GM12878 (cell line): Measurements from ENCODE around the gene NFATC2. TPM values are rescaled to one million over a fixed set of nuclear protein-coding genes. Genes with fewer than 3 reads are reported as not detected.

Source experiments
- ATAC-seq: fragments of 200-7000 bp; cut with Tn5 transposase; 3 replicates; pipeline ENCODE4 v1.9.1; 2020; ENCODE audit warnings: mild to moderate bottlenecking, moderate library complexity
- BruUV-seq: library from RNA; stranded (reverse); fragments of 400-500 nt; replicated peaks from 2 replicates; lab custom pipeline; 2021; lab: Mats Ljungman, UMichigan
- CTCF ChIA-PET: fragments of 300-600 bp; sonication (Branson Sonifier 250); formaldehyde crosslinking; extraction: SDS; loops from one replicate; lab custom pipeline; 2021; ENCODE audit warnings: inconsistent platforms; lab: Yijun Ruan, JAX
- POLR2A ChIA-PET: fragments of 350-600 bp; formaldehyde crosslinking; extraction: SDS; loops from one replicate; lab custom pipeline; 2021; ENCODE audit warnings: inconsistent platforms; lab: Charles Lee
- RAD21 ChIA-PET: fragments of 300-600 bp; sonication (Branson Sonifier 250); formaldehyde crosslinking; loops from one replicate; lab custom pipeline; 2023; ENCODE audit warnings: antibody characterized with exemption; ENCODE audit not compliant: unreplicated experiment; lab: Charles Lee
- SMC1A ChIA-PET: fragments of 300-600 bp; sonication (Branson Sonifier 250); formaldehyde crosslinking; loops from one replicate; lab custom pipeline; 2023; ENCODE audit not compliant: unreplicated experiment, uncharacterized antibody; lab: Charles Lee
- DNase-seq: peaks from one replicate; pipeline ENCODE4 v3.0.0-alpha.2; 2011; ENCODE audit warnings: low read depth, low spot score
- FAIRE-seq: peaks from 3 replicates; lab custom pipeline; 2011; peaks lifted over from hg19 to GRCh38; lab: Jason Lieb, UNC
- H2AFZ ChIP-seq: 2 replicates; pipeline ENCODE4 v1.6.0; 2011; ENCODE audit warnings: low read depth, low read length, control low read depth; ENCODE audit not compliant: control insufficient read depth
- H3K27ac ChIP-seq: 2 replicates; pipeline ENCODE4 v1.5.1; 2011; ENCODE audit warnings: control low read depth; ENCODE audit not compliant: control insufficient read depth, insufficient read depth
- H3K27me3 ChIP-seq, 2 experiments: replicated peaks in 1 of 2; 2 replicates each; pipeline versions ENCODE4 v1.6.0 to v1.6.1; 2011; ENCODE audit warnings: low read length in 1 of 2; ENCODE audit not compliant: control insufficient read depth in 2 of 2, insufficient read depth in 2 of 2
- H3K36me3 ChIP-seq, 2 experiments: 2 replicates each; pipeline ENCODE4 v1.5.1; 2011; ENCODE audit warnings: low read length in 1 of 2; ENCODE audit not compliant: control insufficient read depth in 2 of 2, insufficient read depth in 2 of 2
- H3K4me1 ChIP-seq: 2 replicates; pipeline ENCODE4 v1.6.1; 2011; ENCODE audit warnings: mild to moderate bottlenecking, low read length, moderate library complexity, mixed read lengths; ENCODE audit not compliant: control insufficient read depth, insufficient read depth
- H3K4me2 ChIP-seq: 2 replicates; pipeline ENCODE4 v1.6.0; 2011; ENCODE audit warnings: control low read depth; ENCODE audit not compliant: control insufficient read depth, insufficient read depth
- H3K4me3 ChIP-seq: fragments of 200-600 bp; sonication (generic); 2 replicates; pipeline ENCODE4 v1.5.1; 2016
- H3K79me2 ChIP-seq: 2 replicates; pipeline ENCODE4 v1.6.0; 2011; ENCODE audit warnings: low read length; ENCODE audit not compliant: control insufficient read depth, insufficient read depth
- H3K9ac ChIP-seq: 2 replicates; pipeline ENCODE4 v1.8.0; 2011; ENCODE audit warnings: low read length, control low read depth, mixed read lengths; ENCODE audit not compliant: control insufficient read depth, insufficient read depth
- H3K9me3 ChIP-seq: replicated peaks from 3 replicates; pipeline ENCODE4 v1.5.1; 2011; ENCODE audit warnings: mild to moderate bottlenecking, low read length; ENCODE audit not compliant: control insufficient read depth, insufficient read depth
- H4K20me1 ChIP-seq: 2 replicates; pipeline ENCODE4 v1.6.0; 2011; ENCODE audit not compliant: control insufficient read depth, insufficient read depth
- BHLHE40 ChIP-seq, 2 experiments: fragments of 450-650 bp in 1 of 2; IDR thresholded peaks; 2 replicates each; pipeline ENCODE4 v1.6.1; 2011 to 2017; ENCODE audit warnings: low read depth in 2 of 2, borderline replicate concordance in 1 of 2, improper control_type of control experiment in 1 of 2, low read length in 1 of 2, mild to moderate bottlenecking in 1 of 2
- HDAC6 ChIP-seq: fragments of 200-600 bp; sonication (generic); IDR thresholded peaks from one replicate; pipeline ENCODE4 v1.8.0; 2017; ENCODE audit warnings: antibody characterized with exemption; ENCODE audit not compliant: unreplicated experiment
- MTA3 ChIP-seq: IDR thresholded peaks from 2 replicates; pipeline ENCODE4 v1.6.1; 2012; ENCODE audit warnings: low read length, inconsistent platforms, borderline replicate concordance
- NR2C1 ChIP-seq: fragments of 450-650 bp; IDR thresholded peaks from 2 replicates; pipeline ENCODE4 v1.6.1; 2017; ENCODE audit warnings: antibody characterized with exemption, mild to moderate bottlenecking, moderate library complexity
- YY1 ChIP-seq: IDR thresholded peaks from 2 replicates; pipeline ENCODE4 v1.6.1; 2011; ENCODE audit warnings: low read depth, mild to moderate bottlenecking, low read length
- ZNF24 ChIP-seq: fragments of 450-650 bp; IDR thresholded peaks from 2 replicates; pipeline ENCODE4 v1.6.1; 2017; ENCODE audit warnings: antibody characterized with exemption, mild to moderate bottlenecking
- WGBS: methylation state at CpG from one replicate; pipeline ENCODE4 v1.1.6; 2016; ENCODE audit warnings: low lambda C conversion rate; ENCODE audit not compliant: insufficient replicate concordance, insufficient coverage; ENCODE audit errors: missing lambda C conversion rate; 5-methylcytosine and 5-hydroxymethylcytosine counted together
- in situ Hi-C: fragments of 300-500 bp; cut with MboI; formaldehyde crosslinking; loops from 9 replicates; pipeline ENCODE4 v1.14.3; 2018; ENCODE audit warnings: mixed read lengths
- intact Hi-C: fragments of 100-400 bp; cut with micrococcal nuclease; formaldehyde crosslinking; loops from one replicate; pipeline ENCODE4 v1.14.2; 2022; ENCODE audit not compliant: unreplicated experiment
- polyA plus RNA-seq, 11 experiments: library from polyadenylated mRNA; depleted of rRNA in 4 of 11; unstranded in 6 of 11; stranded (reverse) in 5 of 11; fragments of >200 nt; fragmentation: Nextera tagmentation in 4 of 11; fragmentation: Illumina TruSeq in 1 of 11; extraction: Ambion mirVana in 4 of 11; extraction: Trizol in 1 of 11; gene quantifications; 1 replicate in 1 of 11; 2 replicates in 10 of 11; pipeline versions ENCODE4 v1.2.1 to v1.2.3, GENCODE V29; 2011 to 2016; ENCODE audit warnings: inconsistent platforms in 2 of 11, missing spikeins in 2 of 11, low read depth in 1 of 11
- total RNA-seq, 4 experiments: library from RNA; depleted of rRNA in 3 of 4; stranded (reverse); fragments of >200 nt in 3 of 4; fragmentation: Illumina TruSeq in 1 of 4; extraction: Trizol in 1 of 4; gene quantifications; 2 replicates each; pipeline versions ENCODE4 v1.2.1 to v1.2.3, GENCODE V29; 2013 to 2021
- TF ChIP-seq, protein P1 (sequence below), 3 experiments: IDR thresholded peaks in 2 of 3; conservative IDR thresholded peaks in 1 of 3; 2 replicates each; pipeline ENCODE4 v1.5.1; 2011; ENCODE audit warnings: low read depth in 3 of 3, low read length in 3 of 3, mild to moderate bottlenecking in 3 of 3, control low read depth in 2 of 3, moderate library complexity in 2 of 3, inconsistent platforms in 1 of 3, mixed read lengths in 1 of 3; ENCODE audit not compliant: control insufficient read depth in 2 of 3, insufficient read depth in 1 of 3; ENCODE audit errors: extremely low read depth in 1 of 3
- TF ChIP-seq, protein P2 (sequence below): fragments of 450-650 bp; formaldehyde crosslinking; IDR thresholded peaks from 2 replicates; pipeline ENCODE4 v1.4.0; 2020; ENCODE audit warnings: mild to moderate bottlenecking, moderate library complexity
- TF ChIP-seq, protein P3 (sequence below): IDR thresholded peaks from 2 replicates; pipeline ENCODE4 v1.6.1; 2011; ENCODE audit warnings: low read depth, low read length, improper control_type of control experiment, borderline replicate concordance

The NFATC2 gene
- total and polyA plus RNA-seq, 10 of the 15 experiments (the other 5 are each of a cell fraction or from before 2014, with no cell fraction given): 3.3 to 20.0 (median 7.3) TPM

DNA sequence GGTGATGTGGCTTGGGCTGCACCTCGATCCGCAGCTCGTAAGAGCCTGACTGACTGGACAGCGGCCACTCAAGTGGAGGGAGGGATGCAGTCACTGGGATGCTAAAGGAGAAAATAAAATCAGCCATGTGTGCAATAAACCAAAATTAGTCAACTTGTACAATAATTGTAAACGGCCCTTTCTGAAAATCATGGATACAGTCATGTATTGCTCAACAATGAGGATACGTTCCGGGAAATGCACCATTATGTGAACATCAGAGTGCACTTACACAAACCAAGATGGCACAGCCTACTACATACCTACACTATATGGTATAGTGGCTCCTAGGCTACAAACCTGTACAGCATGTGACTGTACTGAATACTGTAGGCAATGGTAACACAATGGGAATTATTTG, 25.7 kb downstream of the NFATC2 start (continued):
- TF ChIP-seq, protein P1, sequence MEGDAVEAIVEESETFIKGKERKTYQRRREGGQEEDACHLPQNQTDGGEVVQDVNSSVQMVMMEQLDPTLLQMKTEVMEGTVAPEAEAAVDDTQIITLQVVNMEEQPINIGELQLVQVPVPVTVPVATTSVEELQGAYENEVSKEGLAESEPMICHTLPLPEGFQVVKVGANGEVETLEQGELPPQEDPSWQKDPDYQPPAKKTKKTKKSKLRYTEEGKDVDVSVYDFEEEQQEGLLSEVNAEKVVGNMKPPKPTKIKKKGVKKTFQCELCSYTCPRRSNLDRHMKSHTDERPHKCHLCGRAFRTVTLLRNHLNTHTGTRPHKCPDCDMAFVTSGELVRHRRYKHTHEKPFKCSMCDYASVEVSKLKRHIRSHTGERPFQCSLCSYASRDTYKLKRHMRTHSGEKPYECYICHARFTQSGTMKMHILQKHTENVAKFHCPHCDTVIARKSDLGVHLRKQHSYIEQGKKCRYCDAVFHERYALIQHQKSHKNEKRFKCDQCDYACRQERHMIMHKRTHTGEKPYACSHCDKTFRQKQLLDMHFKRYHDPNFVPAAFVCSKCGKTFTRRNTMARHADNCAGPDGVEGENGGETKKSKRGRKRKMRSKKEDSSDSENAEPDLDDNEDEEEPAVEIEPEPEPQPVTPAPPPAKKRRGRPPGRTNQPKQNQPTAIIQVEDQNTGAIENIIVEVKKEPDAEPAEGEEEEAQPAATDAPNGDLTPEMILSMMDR (IDR thresholded peaks at IDR 0.05 in 2 of 3, conservative IDR thresholded peaks at IDR 0.05 in 1 of 3; ENCODE audit: control insufficient read depth in 2 of 3, extremely low read depth in 1 of 3, insufficient read depth in 1 of 3, low read depth in 3 of 3, low read length in 3 of 3): no peak
- TF ChIP-seq, all 136 proteins: peak for 0

DNA sequence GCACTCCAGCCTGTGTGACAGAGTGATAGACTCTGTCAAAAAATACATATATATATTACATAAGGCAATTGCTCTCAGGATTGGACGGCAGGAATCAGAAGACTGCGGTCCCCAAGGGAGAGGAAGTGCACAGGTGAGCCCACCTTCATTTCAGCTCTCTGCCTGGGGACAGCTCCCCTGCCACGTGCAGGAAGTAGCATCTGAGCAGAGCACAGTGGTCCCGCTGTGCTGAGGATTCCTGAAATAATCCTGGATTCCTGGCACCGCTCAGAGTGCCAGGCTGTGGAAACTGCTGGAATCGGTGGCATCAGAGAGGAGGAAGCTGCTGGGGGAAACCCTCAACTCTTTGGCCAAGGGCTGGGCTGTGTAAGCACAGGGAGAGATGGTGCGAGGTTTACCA, 27.7 kb downstream of the NFATC2 start:
- no TSS peak for BruUV-seq
- H3K27me3 ChIP-seq: no peaks in the 10 kb centered on the region
- ChIA-PET POLR2A (no interaction called here), RAD21 (no interaction called here), CTCF (no interaction called here), SMC1A (interaction anchor here (0.8 to 1.7 kb wide), 4 partner anchors 10 to 129 kb away, joined by 3 to 5 read pairs (median 4); no protein-coding TSS in a partner anchor)
- no peak overlapping the region for H2AFZ ChIP-seq
- intact Hi-C loops (no loop called here), in situ Hi-C loops (no loop called here)
- ATAC-seq (no peak), FAIRE-seq (no peak), DNase-seq (no peak)
- no peak overlapping the region for H3K4me3 ChIP-seq
- H4K20me1 ChIP-seq: no peaks in the 10 kb centered on the region
- H3K9ac ChIP-seq: no peak overlapping the region
- H3K9me3 ChIP-seq: no peaks in the 10 kb centered on the region
- H3K4me2 ChIP-seq: no peak overlapping the region
- 67% methylated on average over 7 of the region's 7 CpGs for WGBS
- no peak overlapping the region for H3K27ac ChIP-seq
- peaks cover 12 to 14% of the 10 kb centered on the region in 2 experiments; a peak in 3 of 4 replicates for H3K36me3 ChIP-seq
- H3K79me2 ChIP-seq: no peaks in the 10 kb centered on the region
- TF ChIP-seq HDAC6 (no peak), BHLHE40 (IDR thresholded peaks at IDR 0.05; ENCODE audit: borderline replicate concordance in 1 of 2, low read depth in 2 of 2, low read length in 1 of 2) (no peak), ZNF24 (no peak), NR2C1 (no peak), MTA3 (no peak), YY1 (no peak)
- TF ChIP-seq, protein P2, sequence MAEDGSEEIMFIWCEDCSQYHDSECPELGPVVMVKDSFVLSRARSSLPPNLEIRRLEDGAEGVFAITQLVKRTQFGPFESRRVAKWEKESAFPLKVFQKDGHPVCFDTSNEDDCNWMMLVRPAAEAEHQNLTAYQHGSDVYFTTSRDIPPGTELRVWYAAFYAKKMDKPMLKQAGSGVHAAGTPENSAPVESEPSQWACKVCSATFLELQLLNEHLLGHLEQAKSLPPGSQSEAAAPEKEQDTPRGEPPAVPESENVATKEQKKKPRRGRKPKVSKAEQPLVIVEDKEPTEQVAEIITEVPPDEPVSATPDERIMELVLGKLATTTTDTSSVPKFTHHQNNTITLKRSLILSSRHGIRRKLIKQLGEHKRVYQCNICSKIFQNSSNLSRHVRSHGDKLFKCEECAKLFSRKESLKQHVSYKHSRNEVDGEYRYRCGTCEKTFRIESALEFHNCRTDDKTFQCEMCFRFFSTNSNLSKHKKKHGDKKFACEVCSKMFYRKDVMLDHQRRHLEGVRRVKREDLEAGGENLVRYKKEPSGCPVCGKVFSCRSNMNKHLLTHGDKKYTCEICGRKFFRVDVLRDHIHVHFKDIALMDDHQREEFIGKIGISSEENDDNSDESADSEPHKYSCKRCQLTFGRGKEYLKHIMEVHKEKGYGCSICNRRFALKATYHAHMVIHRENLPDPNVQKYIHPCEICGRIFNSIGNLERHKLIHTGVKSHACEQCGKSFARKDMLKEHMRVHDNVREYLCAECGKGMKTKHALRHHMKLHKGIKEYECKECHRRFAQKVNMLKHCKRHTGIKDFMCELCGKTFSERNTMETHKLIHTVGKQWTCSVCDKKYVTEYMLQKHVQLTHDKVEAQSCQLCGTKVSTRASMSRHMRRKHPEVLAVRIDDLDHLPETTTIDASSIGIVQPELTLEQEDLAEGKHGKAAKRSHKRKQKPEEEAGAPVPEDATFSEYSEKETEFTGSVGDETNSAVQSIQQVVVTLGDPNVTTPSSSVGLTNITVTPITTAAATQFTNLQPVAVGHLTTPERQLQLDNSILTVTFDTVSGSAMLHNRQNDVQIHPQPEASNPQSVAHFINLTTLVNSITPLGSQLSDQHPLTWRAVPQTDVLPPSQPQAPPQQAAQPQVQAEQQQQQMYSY (CRISPR knock-in tag): no peak
- TF ChIP-seq, protein P3, sequence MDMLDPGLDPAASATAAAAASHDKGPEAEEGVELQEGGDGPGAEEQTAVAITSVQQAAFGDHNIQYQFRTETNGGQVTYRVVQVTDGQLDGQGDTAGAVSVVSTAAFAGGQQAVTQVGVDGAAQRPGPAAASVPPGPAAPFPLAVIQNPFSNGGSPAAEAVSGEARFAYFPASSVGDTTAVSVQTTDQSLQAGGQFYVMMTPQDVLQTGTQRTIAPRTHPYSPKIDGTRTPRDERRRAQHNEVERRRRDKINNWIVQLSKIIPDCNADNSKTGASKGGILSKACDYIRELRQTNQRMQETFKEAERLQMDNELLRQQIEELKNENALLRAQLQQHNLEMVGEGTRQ: no peak
- H3K4me1 ChIP-seq: no peaks in the 10 kb centered on the region
